NCI-H2227 (cell line): Measurements from ENCODE around the gene GLIS1.
"Not testable (repeated sequence)": the region's sequence is repeated elsewhere in the genome, so short reads cannot be mapped to it uniquely, and the experiment has no call there.

Experiments
- DNase-seq: peaks from one replicate; lab custom pipeline; 2025; ENCODE audit not compliant: unreplicated experiment; lab: John Stamatoyannopoulos, UW

GLIS1 gene

GRCh38 chr1:53567851-53568250 lies 171.1 kb downstream of the GLIS1 start:
- no peak for DNase-seq

DNA sequence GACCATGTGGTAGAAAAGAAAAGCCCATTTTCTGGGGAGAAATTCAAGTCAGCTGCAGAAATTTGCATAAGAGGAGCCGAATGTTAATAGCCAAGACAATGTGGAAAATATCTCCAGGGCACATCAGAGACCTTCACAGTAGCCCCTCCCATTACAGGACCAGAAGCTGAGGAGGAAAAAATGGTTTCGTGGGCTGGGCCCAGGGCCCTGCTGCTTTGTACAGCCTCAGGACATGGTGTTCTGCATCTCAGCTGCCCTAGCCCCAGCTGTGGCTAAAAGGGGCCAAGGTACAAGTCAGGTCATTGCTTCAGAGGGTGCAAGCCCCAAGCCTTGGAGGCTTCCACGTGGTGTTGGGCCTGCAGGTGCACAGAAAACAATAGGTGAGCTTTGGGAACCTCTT lies 171.5 kb downstream of the GLIS1 start:
- no peak for DNase-seq

DNA sequence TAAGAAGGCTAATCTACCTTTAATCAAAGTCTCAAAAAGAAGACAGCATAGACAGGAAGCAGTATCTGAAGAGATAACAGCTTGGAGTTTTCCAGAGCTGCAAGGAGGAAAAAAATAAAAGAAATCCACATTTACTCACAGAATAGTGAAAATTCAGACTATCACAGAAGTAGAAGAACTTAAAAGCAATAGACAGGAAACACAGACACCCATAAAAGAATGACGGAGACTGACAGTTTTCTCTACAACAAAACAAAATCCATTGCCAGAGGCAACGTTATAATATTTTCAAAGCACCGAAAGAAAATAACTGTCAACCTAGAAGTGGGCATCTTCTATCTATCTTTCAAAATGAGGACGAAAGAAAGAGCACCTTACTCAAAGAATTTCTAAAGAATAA lies 175.4 kb downstream of the GLIS1 start:
- DNase-seq = no peak

GRCh38 chr1:53562981-53563379 lies 176.0 kb downstream of the GLIS1 start:
- DNase-seq = no peak

GRCh38 chr1:53562291-53562980 lies 176.5 kb downstream of the GLIS1 start:
- DNase-seq = no peak

GRCh38 chr1:53561503-53562105 lies 177.4 kb downstream of the GLIS1 start:
- DNase-seq = no peak

DNA sequence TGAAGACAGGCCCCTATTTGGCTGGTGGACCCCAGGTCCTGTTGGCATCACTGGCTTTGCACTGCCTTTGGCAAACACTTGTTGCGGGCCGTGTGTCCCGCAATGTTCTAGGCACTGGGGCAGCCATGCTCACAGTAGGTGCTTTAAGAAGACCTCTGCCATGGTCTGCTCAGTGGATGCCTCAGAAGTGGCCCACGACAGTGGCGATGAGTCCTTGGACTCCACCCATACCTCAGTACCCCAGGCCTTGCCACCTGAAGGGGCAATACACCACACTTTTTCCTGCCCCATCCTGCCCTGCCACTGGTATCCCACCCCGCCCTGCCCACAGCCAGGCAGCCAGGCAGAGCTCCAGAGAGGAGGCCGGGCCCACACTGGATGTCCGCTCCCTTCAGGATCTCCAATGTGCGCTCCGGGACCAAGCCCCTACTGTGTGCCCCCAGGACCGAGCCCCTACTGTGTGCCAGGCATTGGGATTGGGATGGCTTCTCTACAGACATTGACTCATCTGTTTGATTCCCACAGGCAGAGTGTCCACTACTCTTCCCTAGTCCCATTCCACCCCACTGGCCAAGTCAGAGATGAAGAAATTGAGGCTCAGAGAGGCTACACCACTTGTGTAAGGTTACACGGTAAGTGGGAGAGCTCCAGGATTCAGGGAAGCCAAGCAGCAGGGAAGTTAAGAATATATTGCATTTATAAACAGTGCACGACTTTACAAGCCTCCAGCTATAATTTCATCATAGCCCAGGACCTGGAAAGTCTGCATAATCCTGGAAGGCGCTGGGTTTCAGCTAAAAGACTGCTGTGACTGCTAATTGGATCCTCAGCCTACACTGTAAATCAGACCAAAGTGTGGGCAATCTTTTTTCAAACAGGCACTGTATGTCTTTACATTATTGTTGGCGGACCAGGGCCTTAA lies 178.1 kb downstream of the GLIS1 start:
- no peak for DNase-seq

DNA sequence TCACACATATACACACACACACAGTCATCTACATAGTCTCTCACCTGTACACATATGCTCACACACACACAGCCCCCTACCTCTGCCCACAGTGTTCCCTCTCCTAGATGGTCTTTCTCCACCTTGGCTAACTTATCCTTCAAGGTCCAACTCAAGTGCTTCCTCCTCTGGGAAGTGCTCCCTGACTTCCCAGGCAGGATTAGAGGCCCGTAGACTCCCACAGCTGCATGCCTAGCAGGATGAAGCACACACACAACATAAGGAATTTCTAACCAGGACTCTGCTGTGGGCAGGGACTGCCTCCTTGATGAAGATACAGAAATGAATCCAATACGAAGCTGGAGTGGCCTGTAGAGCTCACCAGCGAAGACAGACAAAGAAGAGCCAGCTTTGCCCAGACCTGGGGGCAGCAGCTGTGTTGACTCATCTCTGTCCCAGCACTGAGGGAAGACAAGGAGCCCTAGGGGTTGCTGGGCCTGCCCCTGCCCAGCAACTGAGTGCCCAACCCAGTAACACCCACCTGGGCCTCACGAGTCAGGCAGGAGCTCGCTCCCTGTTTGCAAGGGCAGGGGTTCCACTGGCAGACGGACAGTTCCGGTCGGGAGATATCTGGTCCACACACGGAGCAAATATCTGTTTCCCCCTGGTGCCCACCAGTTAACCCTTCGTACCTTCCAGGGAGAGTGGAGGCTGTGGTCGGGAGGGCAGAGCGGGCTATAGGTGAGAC lies 178.9 kb downstream of the GLIS1 start:
- no peak for DNase-seq

DNA sequence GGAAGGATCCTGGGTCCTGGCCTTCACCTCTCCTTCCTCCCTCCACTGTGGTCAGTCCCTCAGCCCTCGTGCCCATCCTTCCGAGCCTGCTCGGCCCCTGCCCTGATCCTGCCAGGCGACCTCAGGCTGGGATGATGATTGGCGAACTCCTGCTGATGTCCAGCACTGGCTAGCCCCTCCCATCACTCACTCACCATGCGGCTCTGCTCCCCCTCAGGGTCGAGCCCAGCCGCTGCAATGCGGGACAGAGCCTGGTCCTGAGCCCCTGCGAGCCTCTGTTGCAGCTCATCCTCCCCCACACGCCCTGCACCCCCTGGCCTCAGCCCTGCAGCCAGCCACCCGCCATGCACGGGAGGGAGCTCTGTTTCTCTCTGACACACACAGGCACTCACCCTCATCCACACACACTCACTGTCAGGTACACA lies 179.6 kb downstream of the GLIS1 start:
- no peak for DNase-seq

GRCh38 chr1:53558739-53559315 lies 180.1 kb downstream of the GLIS1 start:
- no peak for DNase-seq

DNA sequence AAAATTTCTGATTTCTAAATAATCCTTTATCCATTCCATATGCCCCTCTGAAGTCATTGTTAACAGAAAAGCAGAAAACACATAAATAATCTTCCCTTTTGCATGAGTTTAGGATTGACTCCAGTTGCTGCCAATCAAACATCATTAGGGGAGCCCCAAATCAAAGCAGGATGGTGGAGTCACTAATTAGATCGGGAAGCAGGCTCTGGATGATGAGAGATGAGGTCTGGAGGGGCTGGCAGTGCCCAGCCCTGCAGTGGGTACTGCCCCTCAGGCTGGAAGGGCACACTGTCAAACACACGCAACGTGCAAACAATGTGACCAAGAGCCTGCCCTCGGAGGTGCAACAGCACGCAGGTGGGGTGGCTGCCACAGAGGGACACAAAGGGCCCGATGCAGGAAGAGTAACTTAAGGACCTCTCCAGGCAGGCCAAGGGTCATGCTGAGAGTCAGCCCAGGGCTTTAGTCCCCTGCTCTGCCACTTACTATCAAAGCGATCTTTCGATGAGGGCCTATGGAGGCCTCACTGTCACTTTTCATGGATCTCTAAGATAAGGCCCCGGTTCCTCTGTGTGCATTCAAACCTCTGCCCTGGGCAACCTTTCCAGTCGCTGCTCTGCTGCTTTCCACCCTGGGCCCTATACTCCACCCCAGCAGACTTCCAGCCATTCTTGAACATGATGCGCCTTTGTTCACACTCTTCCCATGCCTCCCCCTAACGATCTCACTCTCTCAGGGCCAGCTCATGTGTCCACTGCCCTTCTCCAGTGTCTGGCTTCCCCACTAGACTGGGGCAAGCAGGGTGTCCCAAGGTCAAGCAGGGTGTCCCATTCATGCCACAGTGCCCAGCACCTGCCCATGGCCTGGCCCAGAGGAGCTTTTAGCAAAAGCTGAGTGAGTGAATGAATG lies 180.9 kb downstream of the GLIS1 start:
- no peak for DNase-seq

- no peak for DNase-seq
These were observed 181.6 kb downstream of the GLIS1 start for GRCh38 chr1:53557369-53557768.

DNA sequence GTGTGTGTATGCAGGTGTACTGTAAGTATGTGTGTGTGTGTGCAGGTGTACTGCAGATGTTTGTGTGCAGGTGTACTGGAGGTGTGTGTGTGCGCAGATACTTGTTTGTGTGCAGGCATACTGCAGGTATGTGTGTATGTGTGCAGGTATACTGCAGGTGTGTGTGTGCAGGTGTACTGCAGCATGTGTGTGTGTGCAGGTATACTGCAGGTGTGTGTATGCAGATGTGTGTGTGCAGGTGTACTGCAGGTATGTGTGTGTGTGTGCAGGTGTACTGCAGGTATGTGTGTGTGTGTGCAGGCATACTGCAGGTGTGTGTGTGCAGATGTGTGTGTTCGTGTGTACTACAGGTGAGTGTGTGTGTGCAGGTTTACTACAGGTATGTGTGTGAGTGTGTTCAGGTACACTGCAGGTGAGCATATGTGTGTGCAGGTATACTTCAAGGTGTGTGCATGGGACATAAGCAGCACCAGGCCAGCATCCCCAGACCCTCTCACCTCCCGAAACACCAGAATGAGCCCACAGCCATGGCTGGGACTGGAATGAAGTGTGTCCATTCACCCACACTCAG lies 182.2 kb downstream of the GLIS1 start:
- no peak for DNase-seq

- DNase-seq = not testable (repeated sequence)
These were observed 183.2 kb downstream of the GLIS1 start for GRCh38 chr1:53555620-53556326.

- DNase-seq = no peak
These were observed 184.2 kb downstream of the GLIS1 start for GRCh38 chr1:53554592-53555305.

- DNase-seq = no peak
These were observed 185.0 kb downstream of the GLIS1 start for GRCh38 chr1:53553734-53554509.

DNA sequence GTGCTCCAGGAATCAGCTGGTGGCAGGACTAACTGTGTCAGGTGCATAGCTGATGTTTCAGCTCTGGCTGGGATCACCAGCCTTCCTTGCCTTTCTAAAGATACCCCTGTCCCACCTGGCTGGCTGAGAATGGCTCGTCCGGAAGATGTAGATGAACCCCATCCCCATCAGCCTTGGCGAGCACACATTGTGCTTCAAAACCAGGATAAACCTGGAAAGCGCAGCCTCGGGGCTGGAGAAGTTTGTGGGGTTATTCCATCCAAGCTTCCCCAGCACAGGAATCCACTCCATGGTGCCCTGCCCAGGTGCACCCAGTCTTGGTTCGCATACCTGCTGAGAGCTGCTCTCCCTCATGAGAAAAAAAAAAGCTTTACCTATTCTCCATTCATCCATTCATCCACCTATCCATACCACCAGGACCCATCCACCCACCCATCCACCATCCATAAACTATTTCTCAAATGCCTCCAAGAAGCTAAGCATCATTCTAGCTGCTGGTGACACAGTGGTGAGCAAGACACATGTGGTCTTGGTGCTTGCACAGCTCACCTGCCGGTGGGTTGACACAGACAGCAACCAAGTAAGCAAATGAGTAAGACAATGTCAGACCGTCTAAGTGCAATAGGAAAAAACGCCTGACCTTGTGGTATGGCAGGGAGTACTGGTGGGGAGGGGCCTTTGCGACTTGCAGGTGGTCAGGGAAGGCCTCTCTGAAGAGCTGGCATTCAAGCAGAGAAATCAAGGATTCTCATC lies 185.8 kb downstream of the GLIS1 start:
- no peak for DNase-seq
